ENCODE results near the gene NHERF2.

The NHERF2 gene

DNA sequence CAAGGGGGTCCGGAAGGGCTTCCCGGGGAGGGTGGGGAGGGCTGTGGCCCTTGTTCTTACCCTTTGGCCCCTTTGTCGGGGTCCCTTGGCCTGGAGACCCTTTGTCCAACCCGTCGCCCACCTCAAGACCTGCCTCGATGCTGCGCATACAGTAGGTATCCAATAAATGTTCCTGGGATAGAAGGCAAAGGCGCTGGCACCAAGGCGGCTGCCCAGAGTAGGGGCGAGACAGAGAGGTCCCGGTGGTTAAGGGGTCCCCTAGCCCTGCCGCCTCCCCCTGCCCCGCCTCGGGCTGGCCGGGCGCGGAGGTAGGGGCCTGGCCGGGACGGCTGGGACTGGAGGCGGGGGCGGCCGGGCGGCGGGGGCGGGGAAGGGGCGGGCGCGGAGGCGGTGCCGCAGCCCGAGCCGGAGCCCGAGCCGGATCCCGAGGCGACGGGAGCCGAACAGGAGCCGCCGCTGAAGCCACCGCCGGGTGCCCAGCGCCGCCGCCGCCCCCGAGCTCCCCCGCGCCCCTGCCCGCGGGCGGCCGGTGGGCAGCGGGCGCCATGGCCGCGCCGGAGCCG is at the start of gene NHERF2:
TSS of gene NHERF2 (plus strand) at position 442 of the 563 bp plus-strand sequence. CDS start at position 546, 104 bp downstream.
- DNase-seq: peak; percentile 27

DNA sequence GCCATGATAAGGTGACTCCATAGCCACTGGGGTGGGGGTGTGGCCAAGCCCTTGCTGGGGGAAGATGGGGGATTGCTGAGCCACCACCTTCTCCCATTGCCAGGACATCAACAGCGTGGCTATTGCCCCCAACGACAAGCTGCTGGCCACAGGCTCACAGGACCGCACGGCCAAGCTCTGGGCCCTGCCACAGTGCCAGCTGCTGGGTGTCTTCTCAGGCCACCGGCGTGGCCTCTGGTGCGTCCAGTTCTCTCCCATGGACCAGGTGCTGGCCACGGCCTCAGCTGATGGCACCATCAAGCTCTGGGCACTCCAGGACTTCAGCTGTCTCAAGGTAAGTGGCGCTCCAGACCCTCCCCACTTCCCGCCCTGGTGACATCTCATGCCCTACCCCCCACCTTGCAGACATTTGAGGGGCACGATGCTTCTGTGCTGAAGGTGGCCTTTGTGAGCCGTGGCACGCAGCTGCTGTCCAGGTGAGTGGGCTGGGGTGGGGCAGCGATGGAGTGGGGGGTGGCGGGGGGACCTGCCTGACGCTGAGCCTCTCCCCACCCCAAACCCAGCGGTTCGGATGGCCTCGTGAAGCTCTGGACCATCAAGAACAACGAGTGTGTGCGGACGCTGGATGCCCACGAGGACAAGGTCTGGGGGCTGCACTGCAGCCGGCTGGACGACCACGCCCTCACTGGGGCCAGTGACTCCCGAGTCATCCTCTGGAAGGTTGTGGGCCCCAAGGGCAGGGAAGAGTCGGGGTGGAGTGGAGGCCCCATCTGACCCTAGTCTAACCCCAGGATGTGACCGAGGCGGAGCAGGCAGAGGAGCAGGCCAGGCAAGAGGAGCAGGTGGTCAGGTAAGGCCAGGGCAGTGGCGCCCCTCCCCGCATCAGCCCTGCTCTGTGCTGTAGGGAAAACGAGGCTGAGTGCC is 49.5 kb upstream of the NHERF2 start:
- DNase-seq: no peak

DNA sequence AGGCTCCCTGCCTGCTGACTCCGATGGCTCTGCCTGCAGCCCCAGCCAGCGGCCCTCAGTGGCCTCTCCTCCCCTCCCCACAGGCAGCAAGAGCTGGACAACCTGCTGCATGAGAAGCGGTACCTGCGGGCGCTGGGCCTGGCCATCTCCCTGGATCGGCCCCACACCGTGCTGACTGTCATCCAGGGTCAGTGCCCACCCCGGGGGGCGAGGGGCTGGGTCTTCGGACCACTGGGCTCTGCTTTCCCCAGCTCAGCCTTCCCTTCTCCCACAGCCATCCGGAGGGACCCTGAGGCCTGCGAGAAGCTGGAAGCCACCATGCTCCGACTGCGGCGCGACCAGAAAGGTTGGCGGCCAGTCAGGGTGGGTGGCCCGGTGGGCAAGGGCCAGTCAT is 48.8 kb upstream of the NHERF2 start:
- DNase-seq: no peak

DNA sequence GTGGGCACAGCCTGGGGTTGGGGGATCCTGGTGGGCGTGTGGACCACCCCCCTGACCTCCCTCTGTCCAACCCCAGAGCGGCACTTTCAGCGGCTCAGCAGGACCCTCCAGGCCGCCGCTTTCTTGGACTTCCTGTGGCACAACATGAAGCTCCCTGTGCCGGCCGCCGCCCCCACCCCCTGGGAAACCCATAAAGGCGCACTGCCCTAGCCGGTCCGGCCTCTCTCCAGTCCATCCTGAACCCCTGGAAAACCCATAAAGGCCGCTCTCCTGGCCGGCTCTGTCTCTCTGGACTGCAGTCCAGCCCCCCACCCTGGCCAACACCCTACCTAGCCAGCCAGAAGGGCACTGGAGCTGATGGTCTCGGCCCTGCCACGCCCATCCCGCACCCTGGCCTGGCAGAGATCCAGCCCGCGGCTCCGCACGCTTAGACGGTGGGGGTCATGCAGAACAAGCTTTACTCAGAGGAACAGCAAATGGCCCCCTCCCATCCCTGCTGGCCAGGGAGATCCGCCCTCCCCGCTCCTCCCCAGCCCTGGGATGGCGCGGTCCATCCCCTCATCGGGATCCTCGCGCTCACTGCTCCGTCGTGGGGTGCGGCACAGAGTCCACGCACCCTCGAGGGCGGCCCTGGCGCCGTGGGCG is 48.1 kb upstream of the NHERF2 start:
- DNase-seq: no peak

DNA sequence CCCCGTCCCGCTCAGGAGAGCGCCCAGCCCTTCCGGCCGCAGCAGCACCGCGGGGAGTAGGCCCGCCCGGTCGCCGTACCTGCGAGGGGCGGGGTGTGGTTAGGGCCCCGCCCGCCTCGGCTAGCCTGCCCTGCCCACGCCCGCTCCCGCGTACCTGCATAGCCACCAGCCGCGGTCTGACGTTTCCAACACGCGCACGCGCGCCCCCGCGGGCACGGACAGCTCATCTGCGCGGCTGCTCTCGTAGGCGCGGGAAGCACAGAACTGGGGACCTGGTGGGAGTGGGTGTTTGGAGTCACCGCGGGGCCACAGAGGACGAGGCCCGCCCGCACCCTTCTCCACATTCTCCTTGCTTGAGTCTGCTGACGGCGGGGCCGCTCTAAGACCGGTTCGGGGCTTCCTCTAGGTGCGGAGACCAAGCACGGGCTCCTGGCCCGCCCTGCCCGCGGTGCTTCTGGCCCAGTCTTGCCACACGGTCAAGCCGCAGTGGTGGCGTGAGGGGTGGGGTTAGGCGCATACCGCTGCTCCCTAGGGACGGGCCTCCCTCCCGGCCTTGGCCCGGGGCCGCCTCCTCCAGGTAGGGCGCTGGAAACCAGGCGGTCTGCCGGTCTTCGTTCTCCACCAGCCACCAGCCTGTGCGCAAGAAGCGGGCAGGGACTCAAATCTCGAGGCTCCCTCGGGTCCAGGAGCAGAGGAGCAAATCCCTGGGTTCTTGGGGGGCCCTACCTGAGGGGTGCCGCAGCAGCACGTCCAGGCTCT is 47.3 kb upstream of the NHERF2 start:
- no peak for DNase-seq

DNA sequence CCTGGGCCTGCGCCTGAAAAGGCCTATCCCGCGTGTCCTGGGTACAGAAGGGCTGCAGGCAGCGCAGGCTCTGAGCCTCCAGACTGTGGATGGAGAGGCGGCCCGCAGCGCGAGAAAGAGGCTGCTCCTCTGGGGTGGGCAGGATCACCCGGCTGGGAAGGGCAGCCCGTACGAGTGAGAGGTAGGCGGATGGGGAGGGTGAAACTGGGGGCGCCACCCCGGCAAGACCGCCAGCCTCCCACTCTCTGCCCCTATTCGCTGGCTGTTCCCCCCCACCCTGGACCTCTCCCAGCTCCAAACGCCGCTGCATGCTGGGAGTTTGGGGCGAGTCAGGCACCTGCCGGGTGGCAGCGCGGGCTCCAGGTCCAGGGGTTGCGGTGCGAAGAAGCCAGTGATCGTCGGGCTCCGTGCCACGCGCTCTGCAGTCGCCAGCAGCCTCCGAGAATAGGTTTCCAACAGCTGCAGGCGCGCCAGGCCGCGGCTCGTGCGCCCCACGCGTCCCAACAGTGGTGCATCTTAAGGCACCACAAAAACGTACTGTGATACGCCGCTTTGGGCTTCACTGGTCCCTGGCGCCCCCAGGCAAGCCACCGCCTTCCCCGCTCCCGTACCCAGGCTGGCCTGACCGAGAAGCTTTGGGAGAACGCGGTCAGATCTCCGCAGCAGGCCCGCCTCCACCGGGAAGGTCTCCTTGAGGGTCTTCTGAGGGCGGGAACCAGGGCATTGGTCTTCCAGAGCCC is 46.5 kb upstream of the NHERF2 start:
- no peak for DNase-seq

DNA sequence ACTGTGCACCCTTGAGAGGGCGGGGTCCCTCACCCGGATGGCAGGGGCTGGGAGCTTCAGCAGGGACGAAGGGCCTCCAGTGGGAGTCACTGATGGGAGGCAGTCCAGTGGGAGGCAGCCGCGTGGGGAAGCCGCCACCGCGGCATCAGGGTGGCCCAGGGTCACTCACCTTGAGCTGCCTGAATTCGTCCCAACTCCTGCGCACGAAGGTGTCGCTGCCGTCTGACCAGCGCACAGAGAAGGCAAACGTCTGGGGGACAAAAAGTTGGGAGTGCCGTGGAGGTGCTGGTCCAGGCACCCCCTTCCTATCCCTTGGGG is 46.0 kb upstream of the NHERF2 start:
- no peak for DNase-seq

DNA sequence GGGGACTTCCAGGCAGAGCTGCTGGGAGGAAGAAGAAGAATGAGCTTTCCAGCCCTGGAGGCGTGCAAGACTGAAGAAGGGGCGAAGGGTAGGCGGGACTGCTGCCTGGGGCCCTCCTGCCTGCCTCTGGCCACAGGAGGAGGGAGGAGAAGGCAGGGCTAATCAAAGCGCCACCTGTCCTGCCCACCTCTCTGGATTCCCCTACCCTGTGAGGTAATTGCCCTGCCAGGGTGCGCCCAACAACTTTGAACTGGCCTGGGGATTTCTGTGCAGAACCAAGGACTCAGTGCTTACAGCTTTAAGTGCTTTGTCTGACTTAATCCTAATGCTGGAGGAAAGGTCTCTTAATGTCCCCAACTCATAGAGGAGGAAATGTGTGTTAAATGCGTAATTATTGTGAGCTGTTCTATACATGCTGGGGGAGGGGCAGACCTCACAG is 45.3 kb upstream of the NHERF2 start, which contains the start of gene NOXO1:
TSS of gene NOXO1 (minus strand) at position 72 of the 439 bp plus-strand sequence. CDS start 290 bp downstream, outside the sequence.
- DNase-seq: no peak

DNA sequence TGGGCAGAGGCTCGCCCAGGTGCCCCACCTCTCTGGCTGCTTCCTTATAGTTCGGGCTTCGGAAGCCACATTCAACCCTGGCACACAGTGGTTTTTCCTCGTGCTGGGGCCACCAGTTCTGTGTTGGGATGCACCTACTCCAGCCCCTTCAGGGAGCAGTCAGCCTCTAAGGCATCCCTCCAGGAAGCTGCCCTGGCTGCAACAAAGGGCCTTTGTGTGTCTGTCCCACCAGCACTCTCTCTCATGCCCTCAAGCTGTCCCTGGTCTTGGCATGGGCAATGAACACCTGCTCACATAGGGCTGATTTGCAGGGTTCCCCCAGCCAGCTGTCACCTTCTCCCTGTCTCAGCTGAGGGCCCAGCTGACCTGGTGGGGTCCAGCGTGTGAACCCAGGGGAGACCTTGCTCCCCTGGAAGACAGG is 44.7 kb upstream of the NHERF2 start:
- DNase-seq: no peak

DNA sequence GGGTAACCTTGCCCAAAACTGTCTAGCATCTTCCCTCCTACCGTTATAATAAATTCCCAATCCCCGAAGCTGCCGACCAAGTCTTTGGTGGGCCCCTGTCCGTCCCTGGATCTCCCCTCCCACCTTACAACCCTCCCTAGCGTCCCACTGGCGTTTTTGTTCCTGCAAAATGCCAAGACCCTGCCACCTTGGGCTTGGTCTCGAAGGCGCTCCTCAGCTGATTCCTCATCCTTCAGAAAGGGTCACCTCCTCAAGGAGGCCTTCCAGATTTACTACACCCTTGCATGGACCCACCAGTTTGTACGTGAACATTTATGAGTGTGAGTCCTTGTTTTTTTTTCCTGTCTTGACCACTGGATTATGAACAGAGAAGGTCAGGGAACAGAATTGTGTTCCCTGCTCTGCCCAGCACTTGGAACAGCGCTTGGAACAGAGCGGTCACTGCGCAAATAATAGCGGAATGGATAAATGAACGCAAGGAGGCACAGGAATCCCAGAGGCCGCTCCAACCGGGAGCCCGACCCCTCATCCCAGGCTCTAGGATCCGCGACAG is 43.6 kb upstream of the NHERF2 start:
- DNase-seq: no peak

DNA sequence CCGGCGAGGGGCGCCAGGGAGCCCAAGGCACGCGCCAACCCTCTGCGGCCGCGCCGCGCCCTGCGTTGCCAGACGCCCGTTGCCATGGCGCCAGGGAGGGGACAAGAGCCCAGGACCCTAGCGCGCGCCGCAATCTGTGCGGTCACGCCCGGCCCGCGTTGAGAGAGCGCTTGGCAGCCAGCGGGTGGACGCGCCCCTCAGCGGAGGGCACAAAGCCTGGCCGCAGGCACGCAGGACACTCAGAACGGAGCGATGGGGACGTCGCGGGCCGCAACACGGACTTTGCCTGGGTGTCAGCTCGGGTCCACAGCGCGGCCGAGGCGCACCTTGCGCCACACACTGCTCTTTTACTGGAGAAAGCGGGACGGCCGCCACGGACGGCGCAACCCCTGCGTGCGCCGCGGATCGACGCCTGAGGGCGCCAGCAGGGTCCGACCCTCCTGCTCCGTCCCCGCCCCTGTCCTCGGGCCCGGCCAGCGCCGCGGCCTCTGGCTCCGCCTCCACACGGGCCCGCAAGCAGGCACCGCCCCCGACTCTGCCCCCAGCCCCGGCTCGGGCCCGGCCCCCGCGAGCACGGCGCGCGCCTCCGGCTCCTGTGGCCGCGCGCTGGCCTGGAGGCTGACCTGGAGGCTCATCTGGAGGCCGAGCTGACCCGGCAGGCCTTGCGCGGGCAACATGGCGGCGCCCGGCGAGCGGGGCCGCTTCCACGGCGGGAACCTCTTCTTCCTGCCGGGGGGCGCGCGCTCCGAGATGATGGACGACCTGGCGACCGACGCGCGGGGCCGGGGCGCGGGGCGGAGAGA is 43.0 kb upstream of the NHERF2 start, which contains the start of gene GFER:
TSS of gene GFER (plus strand) at position 650 of the 803 bp plus-strand sequence. CDS start at position 676, 26 bp downstream.
- DNase-seq: peak; percentile 94

DNA sequence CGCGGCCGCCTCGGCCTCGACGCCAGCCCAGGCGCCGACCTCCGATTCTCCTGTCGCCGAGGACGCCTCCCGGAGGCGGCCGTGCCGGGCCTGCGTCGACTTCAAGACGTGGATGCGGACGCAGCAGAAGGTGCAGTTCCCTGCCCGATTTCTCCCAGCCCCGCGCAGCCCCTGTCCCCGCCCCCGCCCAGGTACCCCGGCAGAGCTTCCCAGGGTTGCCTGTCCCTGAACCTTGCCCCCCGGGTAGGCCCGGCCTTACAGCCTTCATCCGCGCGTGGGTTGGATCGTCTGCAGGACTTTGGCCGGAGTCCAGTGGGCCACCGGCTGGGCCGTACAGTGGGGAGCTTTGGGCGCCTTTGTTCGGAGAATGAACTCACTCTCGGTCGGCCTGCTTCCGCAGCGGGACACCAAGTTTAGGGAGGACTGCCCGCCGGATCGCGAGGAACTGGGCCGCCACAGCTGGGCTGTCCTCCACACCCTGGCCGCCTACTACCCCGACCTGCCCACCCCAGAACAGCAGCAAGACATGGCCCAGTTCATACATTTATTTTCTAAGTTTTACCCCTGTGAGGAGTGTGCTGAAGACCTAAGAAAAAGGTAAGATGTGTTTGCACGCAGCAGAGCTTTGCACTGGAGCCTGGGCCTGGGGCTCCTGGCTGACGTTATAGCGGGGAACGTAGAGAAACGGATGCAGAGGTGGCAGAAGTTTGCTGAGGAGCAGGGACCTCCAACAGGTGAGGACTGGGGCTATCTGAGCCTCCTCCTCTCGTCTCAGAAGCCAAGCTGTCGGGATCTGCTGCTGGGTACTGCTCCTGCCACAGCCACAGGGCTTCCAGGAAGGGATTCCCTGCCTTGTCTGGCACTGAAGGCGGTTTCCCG is 42.1 kb upstream of the NHERF2 start:
- no peak for DNase-seq

DNA sequence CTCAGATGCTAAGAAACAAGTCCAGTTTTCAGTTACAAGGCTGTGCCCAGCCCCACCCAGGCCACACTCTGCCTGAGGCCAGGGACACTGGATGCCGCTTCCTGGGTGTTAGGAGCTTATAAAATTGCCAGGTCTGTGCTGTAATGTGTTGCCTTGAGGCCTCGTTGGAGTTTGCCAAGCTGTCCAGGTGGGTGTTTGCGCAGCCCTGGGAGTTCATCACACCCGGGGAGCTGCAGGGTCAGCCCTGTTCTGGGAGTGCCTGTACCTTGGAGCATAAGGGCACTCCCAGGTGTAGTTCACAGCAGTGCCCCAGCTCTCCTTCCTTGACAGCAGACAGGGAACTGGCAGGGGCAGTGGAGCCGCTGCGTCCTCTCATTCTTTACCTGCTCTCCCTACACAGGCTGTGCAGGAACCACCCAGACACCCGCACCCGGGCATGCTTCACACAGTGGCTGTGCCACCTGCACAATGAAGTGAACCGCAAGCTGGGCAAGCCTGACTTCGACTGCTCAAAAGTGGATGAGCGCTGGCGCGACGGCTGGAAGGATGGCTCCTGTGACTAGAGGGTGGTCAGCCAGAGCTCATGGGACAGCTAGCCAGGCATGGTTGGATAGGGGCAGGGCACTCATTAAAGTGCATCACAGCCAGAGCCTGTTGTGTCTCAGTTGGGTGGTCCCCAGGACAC is 41.1 kb upstream of the NHERF2 start:
- DNase-seq: no peak

DNA sequence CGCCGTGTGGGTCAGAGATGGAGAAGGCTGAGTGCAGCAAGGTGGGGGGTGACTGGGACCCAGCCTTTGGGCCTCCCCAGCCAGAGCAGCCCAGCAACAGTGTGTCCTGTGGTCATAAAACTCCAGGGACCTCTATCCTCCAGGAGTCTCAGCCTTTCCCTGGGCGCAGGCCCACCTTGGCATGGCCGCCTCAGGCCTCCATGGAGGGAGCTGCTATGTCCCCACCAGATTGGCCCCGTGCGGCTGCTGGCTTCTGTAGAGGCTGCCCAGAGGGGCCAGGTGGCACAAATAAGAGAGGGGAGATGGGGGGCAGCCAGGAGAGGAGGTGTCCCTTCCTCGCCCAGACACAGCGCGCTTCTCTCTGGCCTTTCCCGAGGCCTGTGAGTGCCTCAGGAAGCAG is 39.5 kb upstream of the NHERF2 start:
- no peak for DNase-seq

DNA sequence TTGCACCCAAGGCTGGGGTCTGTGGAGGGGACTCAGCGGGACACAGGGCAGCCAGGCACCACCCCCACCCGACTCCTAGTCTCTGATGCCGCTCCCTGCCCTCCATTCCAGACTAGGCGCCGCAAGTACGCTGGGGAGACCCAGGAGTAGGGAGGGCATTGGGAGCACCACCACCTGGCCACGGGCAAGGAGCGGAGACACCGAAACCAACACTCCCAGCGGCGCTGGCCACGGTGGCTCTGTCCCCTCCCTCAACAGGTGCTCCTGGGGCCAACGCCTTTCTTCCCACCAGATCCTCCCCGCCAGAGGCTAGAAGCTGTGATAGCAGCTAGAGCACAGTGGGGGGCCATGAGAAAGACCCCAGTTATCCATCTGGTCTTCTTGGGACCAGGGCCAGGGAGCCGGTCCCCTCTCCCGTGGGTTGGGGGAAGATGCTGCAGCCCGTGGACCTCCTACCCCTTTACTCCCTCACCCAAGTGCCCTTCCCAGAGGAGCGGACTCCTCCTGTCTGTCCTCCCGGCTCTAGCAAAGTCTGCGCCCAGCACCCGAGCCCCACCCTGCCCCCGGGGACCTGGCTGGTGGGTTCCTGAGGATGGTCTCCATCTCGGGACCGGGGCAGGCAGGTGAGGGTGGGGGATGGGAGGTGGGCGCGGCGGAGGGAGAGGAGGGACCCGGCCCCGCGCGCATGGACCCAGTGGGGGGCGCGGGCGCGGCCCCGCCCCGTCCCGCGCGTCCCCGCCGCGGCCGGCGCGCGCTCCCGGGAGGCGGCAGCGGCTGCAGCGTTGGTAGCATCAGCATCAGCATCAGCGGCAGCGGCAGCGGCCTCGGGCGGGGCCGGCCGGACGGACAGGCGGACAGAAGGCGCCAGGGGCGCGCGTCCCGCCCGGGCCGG is 37.2 kb upstream of the NHERF2 start, which contains the start of gene SYNGR3:
TSS of gene SYNGR3 (plus strand) at position 762 of the 892 bp plus-strand sequence. CDS start 133 bp downstream, outside the sequence.
- no peak for DNase-seq

DNA sequence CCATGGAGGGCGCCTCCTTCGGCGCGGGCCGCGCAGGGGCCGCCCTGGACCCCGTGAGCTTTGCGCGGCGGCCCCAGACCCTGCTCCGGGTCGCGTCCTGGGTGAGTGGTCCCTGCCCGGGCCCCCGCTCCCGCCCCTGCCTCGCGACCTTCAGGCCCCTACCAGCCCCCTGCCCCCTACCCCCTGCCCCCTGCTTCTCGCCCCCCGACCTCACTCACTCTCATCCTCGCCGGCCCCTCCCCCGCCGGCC is 36.7 kb upstream of the NHERF2 start:
- DNase-seq: no peak

DNA sequence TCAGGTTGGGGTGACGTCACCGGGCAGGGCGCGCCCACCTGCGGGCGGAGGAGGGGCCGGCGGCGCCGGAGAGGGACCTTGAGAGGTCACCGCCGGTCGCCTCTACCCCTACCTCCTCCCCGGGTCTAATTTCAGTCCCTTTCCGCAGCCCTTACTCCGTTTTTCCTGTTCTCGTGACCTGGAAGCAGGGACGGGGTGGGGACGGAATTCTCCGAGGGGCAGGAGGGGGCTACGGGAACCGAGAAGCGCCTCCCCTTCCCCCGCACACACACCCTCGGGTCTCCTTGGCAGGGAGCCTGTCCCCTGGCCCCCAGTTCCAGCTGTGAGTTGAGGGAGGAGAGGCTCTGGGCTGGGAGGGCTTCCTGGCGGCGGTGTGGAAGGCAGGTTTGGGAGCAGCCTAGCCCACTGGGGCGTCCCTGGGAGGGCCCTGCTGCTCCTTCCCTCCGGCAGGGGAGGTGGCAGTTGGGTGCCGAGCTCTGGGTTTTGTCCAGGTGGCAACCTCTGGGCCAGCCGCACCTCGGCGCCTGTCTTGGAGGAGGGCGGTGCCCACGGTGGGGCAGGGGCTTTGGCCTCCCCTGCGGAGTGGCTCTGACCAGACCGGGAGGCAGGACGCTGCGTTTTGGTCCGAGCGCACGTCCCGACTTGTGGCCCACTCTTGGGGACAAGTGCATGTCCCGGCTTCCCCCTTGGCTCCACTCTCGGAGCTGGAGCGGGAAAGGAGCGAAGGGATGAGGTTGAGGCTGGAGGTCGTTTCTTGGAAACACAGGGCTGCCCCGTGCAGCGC is 36.2 kb upstream of the NHERF2 start:
- DNase-seq: no peak
